Endothelial cell of umbilical vein (primary cell): ENCODE results near the gene DDIT4. TPM values are rescaled to one million over a fixed set of nuclear protein-coding genes. Genes with fewer than 3 reads are reported as not detected.

Experiments
- BruUV-seq: library from RNA; stranded (reverse); fragments of 400-500 nt; replicated peaks from 2 replicates; lab custom pipeline; 2021; lab: Mats Ljungman, UMichigan
- CTCF ChIA-PET: fragments of 300-600, 350-600 bp; sonication (Branson Sonifier 250); formaldehyde crosslinking; loops from one replicate; lab custom pipeline; 2021; ENCODE audit warnings: antibody characterized with exemption, inconsistent platforms; lab: Charles Lee
- POLR2A ChIA-PET: fragments of 300-600, 350-600 bp; sonication (Branson Sonifier 250); formaldehyde crosslinking; loops from one replicate; lab custom pipeline; 2021; ENCODE audit warnings: antibody characterized with exemption, inconsistent platforms; lab: Charles Lee
- DNase-seq: peaks from one replicate; pipeline ENCODE4 v3.0.0-alpha.2; 2011; ENCODE audit warnings: low read depth, low spot score
- FAIRE-seq: peaks from 2 replicates; lab custom pipeline; 2011; peaks lifted over from hg19 to GRCh38; lab: Jason Lieb, UNC
- H2AFZ ChIP-seq: 2 replicates; pipeline ENCODE4 v1.6.0; 2012; ENCODE audit warnings: low read depth, low read length, control low read depth, inconsistent platforms
- H3K27ac ChIP-seq: 2 replicates; pipeline ENCODE4 v1.5.1; 2011; ENCODE audit warnings: low read depth, mild to moderate bottlenecking, control low read depth, low read length, moderate library complexity; ENCODE audit not compliant: insufficient read depth
- H3K27me3 ChIP-seq, 2 experiments: 2 replicates each; pipeline versions ENCODE4 v1.6.0 to v1.6.1; 2011; ENCODE audit warnings: low read length in 2 of 2, mixed read lengths in 1 of 2; ENCODE audit not compliant: control insufficient read depth in 2 of 2, insufficient read depth in 2 of 2
- H3K36me3 ChIP-seq, 2 experiments: 2 replicates in 1 of 2; 3 replicates in 1 of 2; pipeline ENCODE4 v1.5.1; 2011; ENCODE audit warnings: low read length in 2 of 2, mild to moderate bottlenecking in 1 of 2, moderate library complexity in 1 of 2; ENCODE audit not compliant: control insufficient read depth in 2 of 2, insufficient read depth in 2 of 2; ENCODE audit errors: extremely low read depth in 1 of 2
- H3K4me1 ChIP-seq: 3 replicates; pipeline ENCODE4 v1.5.1; 2011; ENCODE audit warnings: mild to moderate bottlenecking, low read length; ENCODE audit not compliant: control insufficient read depth, insufficient read depth; ENCODE audit errors: extremely low read depth
- H3K4me2 ChIP-seq: 2 replicates; pipeline ENCODE4 v1.6.1; 2011; ENCODE audit warnings: low read length, control low read depth, mixed read lengths; ENCODE audit not compliant: insufficient read depth
- H3K4me3 ChIP-seq, 3 experiments: fragments of 200-600 bp in 1 of 3; sonication (generic), shearing (Covaris generic) in 1 of 3; replicated peaks in 1 of 3; 2 replicates each; pipeline ENCODE4 v1.5.1; 2011 to 2016; ENCODE audit warnings: control low read depth in 3 of 3, low read length in 3 of 3, mild to moderate bottlenecking in 2 of 3, inconsistent platforms in 1 of 3, low read depth in 1 of 3, moderate library complexity in 1 of 3; ENCODE audit not compliant: insufficient read depth in 1 of 3
- H3K79me2 ChIP-seq: 2 replicates; pipeline ENCODE4 v1.6.0; 2012; ENCODE audit warnings: low read length, inconsistent platforms; ENCODE audit not compliant: control insufficient read depth, insufficient read depth
- H3K9ac ChIP-seq: replicated peaks from 2 replicates; pipeline ENCODE3; 2011; ENCODE audit warnings: low read length, control low read depth; ENCODE audit not compliant: insufficient read depth; ENCODE audit errors: extremely low read depth
- H3K9me1 ChIP-seq: replicated peaks from 3 replicates; pipeline ENCODE4 v1.6.0; 2011; ENCODE audit warnings: mild to moderate bottlenecking, low read length; ENCODE audit not compliant: control insufficient read depth, insufficient read depth; ENCODE audit errors: extremely low read depth
- H3K9me3 ChIP-seq: replicated peaks from 2 replicates; pipeline ENCODE4 v1.5.1; 2012; ENCODE audit warnings: low read length, inconsistent platforms; ENCODE audit not compliant: control insufficient read depth, insufficient read depth
- H4K20me1 ChIP-seq: replicated peaks from 2 replicates; pipeline ENCODE3; 2011; ENCODE audit warnings: mild to moderate bottlenecking, low read length; ENCODE audit not compliant: control insufficient read depth, insufficient read depth; ENCODE audit errors: extremely low read depth
- CTCF ChIP-seq, 2 donors: IDR thresholded peaks; 1 replicate in 1 of 2; 2 replicates in 1 of 2; pipeline ENCODE4 v1.5.1; 2011; ENCODE audit warnings: low read length in 2 of 2, mild to moderate bottlenecking in 2 of 2, moderate library complexity in 2 of 2, control low read depth in 1 of 2, inconsistent platforms in 1 of 2, low read depth in 1 of 2; ENCODE audit not compliant: insufficient read depth in 1 of 2; ENCODE audit errors: extremely low read depth in 1 of 2
- EZH2 ChIP-seq: IDR thresholded peaks from 2 replicates; pipeline ENCODE4 v1.6.1; 2012; ENCODE audit warnings: borderline replicate concordance, low read depth, mild to moderate bottlenecking, moderate library complexity, low read length, inconsistent platforms; ENCODE audit not compliant: severe bottlenecking
- FOS ChIP-seq: IDR thresholded peaks from 2 replicates; pipeline ENCODE4 v1.6.1; 2011; ENCODE audit warnings: mild to moderate bottlenecking, low read length, moderate library complexity, borderline replicate concordance; ENCODE audit not compliant: insufficient read depth
- GATA2 ChIP-seq: IDR thresholded peaks from 2 replicates; pipeline ENCODE4 v1.7.0; 2011; ENCODE audit warnings: low read depth, mild to moderate bottlenecking, moderate library complexity, mixed read lengths, low read length; ENCODE audit not compliant: insufficient read length, insufficient read depth
- JUN ChIP-seq: IDR thresholded peaks from 2 replicates; pipeline ENCODE4 v1.6.1; 2011; ENCODE audit warnings: borderline replicate concordance, low read depth; ENCODE audit not compliant: insufficient read length, insufficient read depth
- MYC ChIP-seq: IDR thresholded peaks from one replicate; pipeline ENCODE4 v1.6.1; 2011; ENCODE audit warnings: mild to moderate bottlenecking, low read depth, low read length
- POLR2A ChIP-seq: IDR thresholded peaks from 2 replicates; pipeline ENCODE4 v1.6.1; 2012; ENCODE audit warnings: low read depth, mild to moderate bottlenecking, control low read depth, low read length
- POLR2AphosphoS5 ChIP-seq: IDR thresholded peaks from 2 replicates; pipeline ENCODE4 v1.6.1; 2012; ENCODE audit warnings: low read depth, mild to moderate bottlenecking, control low read depth, low read length, moderate library complexity; ENCODE audit not compliant: insufficient read depth
- dilution Hi-C: fragments of 300-500 bp; cut with MboI; formaldehyde crosslinking; loops from one replicate; pipeline ENCODE4 v1.15.0; 2019; ENCODE audit warnings: low sequenced_read_pairs; ENCODE audit not compliant: extremely low pct_ligation_motif_present
- intact Hi-C: fragments of 100-400 bp; cut with micrococcal nuclease; formaldehyde crosslinking; loops from one replicate; pipeline ENCODE4 v1.10.0; 2022
- polyA plus RNA-seq, 4 experiments: library from polyadenylated mRNA; depleted of rRNA in 3 of 4; stranded (reverse) in 3 of 4; unstranded in 1 of 4; fragments of >200 nt; gene quantifications; 2 replicates each; pipeline versions ENCODE4 v1.2.1 to v1.2.3, GENCODE V29; 2011 to 2012; ENCODE audit warnings: missing spikeins in 1 of 4
- total RNA-seq: library from RNA; stranded (reverse); gene quantifications from 2 replicates; pipeline ENCODE4 v1.2.3, GENCODE V29; 2021
- TF ChIP-seq, protein P1 (sequence below): IDR thresholded peaks from 2 replicates; pipeline ENCODE4 v1.6.1; 2011; ENCODE audit not compliant: insufficient read depth, insufficient read length

The DDIT4 gene
- total and polyA plus RNA-seq, 2 donors (not counting 3 experiments of a cell fraction or from before 2014, with no cell fraction given) = 60.4 to 65.3 TPM

GRCh38 chr10:72270607-72271281 lies 3.0 kb upstream of the DDIT4 start:
- Histone ChIP-seq H3K27me3 (no peaks in the 10 kb centered on the region), H3K9me3 (no peaks in the 10 kb centered on the region), H3K36me3 (peaks cover 0 to 5% of the 10 kb centered on the region in 2 experiments), H3K4me3 (no peak overlapping the region), H4K20me1 (no peaks in the 10 kb centered on the region), H3K9me1 (no peaks in the 10 kb centered on the region), H3K4me2 (no peak overlapping the region), H3K4me1 (peaks cover 18% of the 10 kb centered on the region), H2AFZ (no peak overlapping the region), H3K79me2 (peaks cover 16% of the 10 kb centered on the region), H3K27ac (no peak overlapping the region), H3K9ac (no peak overlapping the region)
- no TSS peak for BruUV-seq
- CTCF ChIA-PET = interaction anchor here (1.0 to 1.7 kb wide), 2 partner anchors 16 to 145 kb away, joined by 3 to 5 read pairs; no protein-coding TSS in a partner anchor
- no peak for DNase-seq
- dilution Hi-C loops (no loop called here), intact Hi-C loops (no loop called here)
- TF ChIP-seq MYC (no peak), POLR2AphosphoS5 (no peak), POLR2A (no peak), CTCF (IDR thresholded peaks at IDR 0.05; ENCODE audit: extremely low read depth in 1 of 2, insufficient read depth in 1 of 2, low read depth in 1 of 2, low read length in 2 of 2) (no peak), GATA2 (no peak), EZH2 (no peak), JUN (no peak), FOS (no peak)
- TF ChIP-seq, protein P1, sequence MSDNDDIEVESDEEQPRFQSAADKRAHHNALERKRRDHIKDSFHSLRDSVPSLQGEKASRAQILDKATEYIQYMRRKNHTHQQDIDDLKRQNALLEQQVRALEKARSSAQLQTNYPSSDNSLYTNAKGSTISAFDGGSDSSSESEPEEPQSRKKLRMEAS = no peak
- no peak for FAIRE-seq
- POLR2A ChIA-PET = no interaction called here
